Upper lobe of left lung (tissue), 6 donors: ENCODE measurements around the gene COL6A3. TPM values are rescaled to one million over a fixed set of nuclear protein-coding genes. Genes with fewer than 3 reads are reported as not detected.

Experiments used
- ATAC-seq, 2 donors: fragments of 200-7000 bp; cut with Tn5 transposase; one replicate each; pipeline ENCODE4 v1.9.1; 2022; ENCODE audit warnings: mild to moderate bottlenecking in 2 of 2, moderate library complexity in 2 of 2; ENCODE audit not compliant: low FRiP score in 2 of 2
- DNase-seq, 2 donors: peaks; one replicate each; pipeline ENCODE4 v3.0.0-alpha.2; 2019 to 2020
- H3K27ac ChIP-seq, 4 donors: fragments of 200-600 bp; sonication (generic); one replicate each; pipeline ENCODE4 v1.5.1; 2016 to 2019
- H3K27me3 ChIP-seq, 4 donors: fragments of 200-600 bp; sonication (generic); one replicate each; pipeline ENCODE4 v1.5.1; 2017 to 2019
- H3K36me3 ChIP-seq, 4 donors: fragments of 200-600 bp; sonication (generic); one replicate each; pipeline ENCODE4 v1.5.1; 2016 to 2019
- H3K4me1 ChIP-seq, 4 donors: fragments of 200-600 bp; sonication (generic); one replicate each; pipeline ENCODE4 v1.5.1; 2018 to 2019
- H3K4me3 ChIP-seq, 4 donors: fragments of 200-600 bp; sonication (generic); one replicate each; pipeline ENCODE4 v1.5.1; 2017 to 2019; ENCODE audit warnings: mild to moderate bottlenecking in 2 of 4, moderate library complexity in 1 of 4
- H3K9me3 ChIP-seq, 4 donors: fragments of 200-600 bp; sonication (generic); one replicate each; pipeline ENCODE4 v1.5.1; 2018 to 2019
- EP300 ChIP-seq, 4 donors: sonication (generic); formaldehyde crosslinking; IDR thresholded peaks; one replicate each; pipeline ENCODE4 v1.5.1; 2017; ENCODE audit warnings: antibody characterized with exemption in 4 of 4, control low read depth in 2 of 4
- POLR2A ChIP-seq, 4 donors: fragments of 450-650 bp; IDR thresholded peaks; one replicate each; pipeline ENCODE4 v1.5.1; 2016 to 2017; ENCODE audit warnings: antibody characterized with exemption in 4 of 4, mild to moderate bottlenecking in 2 of 4
- POLR2AphosphoS5 ChIP-seq, 2 donors: sonication (generic); formaldehyde crosslinking; IDR thresholded peaks; one replicate each; pipeline ENCODE4 v1.5.1; 2017; ENCODE audit warnings: antibody characterized with exemption in 2 of 2
- WGBS, 2 donors: methylation state at CpG; one replicate each; pipeline ENCODE4 v1.1.5; 2017 to 2018; 5-methylcytosine and 5-hydroxymethylcytosine counted together
- total RNA-seq, 6 donors: library from RNA; depleted of rRNA in 4 of 6; stranded (reverse); fragments of >200 nt in 4 of 6; gene quantifications; one replicate each; pipeline versions ENCODE4 v1.1.0 to v1.2.1, GENCODE V29; 2016 to 2021
- TF ChIP-seq, protein P1 (sequence below), 6 experiments: fragments of 450-650 bp in 4 of 6; fragments of 200-600 bp in 2 of 6; sonication (generic) in 2 of 6; IDR thresholded peaks; one replicate each; pipeline ENCODE4 v1.5.1; 2016 to 2019; ENCODE audit warnings: antibody characterized with exemption in 6 of 6
- donor health status: DM: no; HTN: no; CAD: no; lungs with moderate emphysema.
- donor health status: DM: no; HTN: yes; CAD: no; lungs with severe emphysema.

Gene COL6A3
- total RNA-seq, 6 donors from 2014 or later = 34.4 to 199 (median 71.9) TPM

DNA sequence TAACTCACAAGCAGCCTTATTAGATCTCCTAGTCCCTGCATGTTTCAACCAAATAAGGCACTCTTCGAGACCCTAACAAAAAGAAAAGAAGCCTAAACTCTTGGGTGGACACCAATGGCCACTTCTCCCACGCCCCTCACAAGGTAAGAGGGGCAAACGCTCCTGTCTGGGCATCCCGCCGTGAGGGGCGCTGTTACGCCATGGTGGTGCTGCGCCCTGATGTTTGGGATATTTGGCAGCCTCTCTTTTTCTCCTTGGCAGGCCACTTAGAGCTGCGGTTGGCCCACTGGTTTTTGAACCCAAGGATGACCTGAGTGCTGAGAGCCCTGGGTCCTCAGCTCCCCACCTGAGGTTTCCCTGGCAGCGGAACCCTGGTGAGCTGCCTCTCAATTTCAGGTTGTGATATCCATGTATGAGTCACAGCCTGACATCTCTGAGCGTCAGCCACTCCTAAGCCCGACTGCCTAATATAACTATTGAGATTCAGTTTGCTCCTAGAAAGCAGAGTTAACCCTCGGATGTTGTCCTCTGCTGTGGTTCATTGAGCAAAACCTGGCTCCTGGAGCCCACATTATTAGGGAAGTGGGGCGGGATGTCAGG lies 103.3 kb downstream of the COL6A3 start:
- H3K27me3 ChIP-seq = no peaks in the 10 kb centered on the region
- no peaks in the 10 kb centered on the region for H3K36me3 ChIP-seq
- H3K27ac ChIP-seq = no peak overlapping the region
- DNase-seq = peak in 1 of 2 donors; percentile 44
- H3K9me3 ChIP-seq = no peaks in the 10 kb centered on the region
- ATAC-seq = no peak
- H3K4me3 ChIP-seq = no peak overlapping the region
- TF ChIP-seq EP300 (IDR thresholded peaks at IDR 0.05) (no peak), POLR2A (IDR thresholded peaks at IDR 0.05) (no peak), POLR2AphosphoS5 (IDR thresholded peaks at IDR 0.05) (no peak)
- TF ChIP-seq, protein P1, sequence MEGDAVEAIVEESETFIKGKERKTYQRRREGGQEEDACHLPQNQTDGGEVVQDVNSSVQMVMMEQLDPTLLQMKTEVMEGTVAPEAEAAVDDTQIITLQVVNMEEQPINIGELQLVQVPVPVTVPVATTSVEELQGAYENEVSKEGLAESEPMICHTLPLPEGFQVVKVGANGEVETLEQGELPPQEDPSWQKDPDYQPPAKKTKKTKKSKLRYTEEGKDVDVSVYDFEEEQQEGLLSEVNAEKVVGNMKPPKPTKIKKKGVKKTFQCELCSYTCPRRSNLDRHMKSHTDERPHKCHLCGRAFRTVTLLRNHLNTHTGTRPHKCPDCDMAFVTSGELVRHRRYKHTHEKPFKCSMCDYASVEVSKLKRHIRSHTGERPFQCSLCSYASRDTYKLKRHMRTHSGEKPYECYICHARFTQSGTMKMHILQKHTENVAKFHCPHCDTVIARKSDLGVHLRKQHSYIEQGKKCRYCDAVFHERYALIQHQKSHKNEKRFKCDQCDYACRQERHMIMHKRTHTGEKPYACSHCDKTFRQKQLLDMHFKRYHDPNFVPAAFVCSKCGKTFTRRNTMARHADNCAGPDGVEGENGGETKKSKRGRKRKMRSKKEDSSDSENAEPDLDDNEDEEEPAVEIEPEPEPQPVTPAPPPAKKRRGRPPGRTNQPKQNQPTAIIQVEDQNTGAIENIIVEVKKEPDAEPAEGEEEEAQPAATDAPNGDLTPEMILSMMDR (IDR thresholded peaks at IDR 0.05) = no peak
- H3K4me1 ChIP-seq = peaks cover 0 to 10% (median 6%) of the 10 kb centered on the region in 4 donors
- WGBS, 2 donors = 86 to 89% methylated on average over 11 to 14 of the region's 14 CpGs

DNA sequence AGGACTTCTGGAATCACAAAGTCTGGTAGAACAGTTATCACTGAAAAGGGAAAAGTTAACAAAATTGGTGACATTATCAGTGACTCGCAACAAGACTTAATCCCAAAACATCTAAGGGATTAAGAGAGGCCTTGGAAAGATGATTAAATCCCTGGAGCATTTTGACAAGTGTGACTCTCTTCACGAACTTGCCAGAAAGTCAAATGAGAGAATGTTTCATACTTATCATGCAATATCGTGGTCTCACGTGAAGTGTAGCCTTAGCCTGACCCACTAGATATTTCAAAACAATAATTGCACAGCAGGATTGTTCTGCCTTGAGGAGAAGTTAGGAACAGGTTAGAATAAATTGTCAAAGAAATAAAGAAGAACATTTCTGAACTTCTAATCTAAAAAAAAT lies 104.5 kb downstream of the COL6A3 start:
- ATAC-seq = no peak
- Histone ChIP-seq H3K27me3 (no peaks in the 10 kb centered on the region), H3K9me3 (no peaks in the 10 kb centered on the region), H3K27ac (peak overlapping the region in 1 of 4 donors; percentile 39), H3K36me3 (no peaks in the 10 kb centered on the region), H3K4me3 (no peak overlapping the region), H3K4me1 (peaks cover 0 to under 1% (median 0%) of the 10 kb centered on the region in 4 donors)
- TF ChIP-seq POLR2A (IDR thresholded peaks at IDR 0.05) = no peak
- TF ChIP-seq POLR2AphosphoS5 (IDR thresholded peaks at IDR 0.05) = no peak
- TF ChIP-seq EP300 (IDR thresholded peaks at IDR 0.05) = no peak
- TF ChIP-seq, protein P1 (IDR thresholded peaks at IDR 0.05) = no peak
- DNase-seq = no peak
- whole genome bisulfite sequencing, 2 donors = 49 to 52% methylated on average over 4 of the region's 4 CpGs

DNA sequence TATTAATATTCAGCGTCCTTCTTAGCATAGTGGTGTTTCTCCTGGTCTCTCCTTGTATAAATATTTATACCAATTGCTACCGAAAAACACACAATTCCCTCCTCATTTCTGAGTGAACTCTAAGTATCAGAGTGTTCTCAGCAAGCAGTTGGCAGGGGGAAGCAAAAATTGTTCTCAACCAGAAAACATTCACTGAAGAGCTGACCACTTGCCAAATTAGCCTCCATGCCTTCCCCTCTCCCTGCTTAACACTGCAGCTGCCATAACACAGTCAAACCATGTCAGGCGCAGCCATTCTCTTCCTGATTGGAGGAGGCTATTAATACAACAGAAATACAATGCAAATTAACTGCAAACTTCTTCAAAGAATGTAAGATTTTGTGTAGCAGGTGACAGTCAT lies 105.0 kb downstream of the COL6A3 start:
- WGBS, 2 donors = 70 to 74% methylated on average over 3 of the region's 3 CpGs
- Histone ChIP-seq H3K4me3 (no peak overlapping the region), H3K36me3 (no peaks in the 10 kb centered on the region), H3K4me1 (no peaks in the 10 kb centered on the region), H3K27me3 (no peaks in the 10 kb centered on the region), H3K27ac (peak overlapping the region in 1 of 4 donors; percentile 39), H3K9me3 (no peaks in the 10 kb centered on the region)
- TF ChIP-seq EP300 (IDR thresholded peaks at IDR 0.05) = no peak
- TF ChIP-seq, protein P1 (IDR thresholded peaks at IDR 0.05) = no peak
- no peak for TF ChIP-seq POLR2A (IDR thresholded peaks at IDR 0.05)
- TF ChIP-seq POLR2AphosphoS5 (IDR thresholded peaks at IDR 0.05) = no peak
- ATAC-seq (no peak), DNase-seq (no peak)

DNA sequence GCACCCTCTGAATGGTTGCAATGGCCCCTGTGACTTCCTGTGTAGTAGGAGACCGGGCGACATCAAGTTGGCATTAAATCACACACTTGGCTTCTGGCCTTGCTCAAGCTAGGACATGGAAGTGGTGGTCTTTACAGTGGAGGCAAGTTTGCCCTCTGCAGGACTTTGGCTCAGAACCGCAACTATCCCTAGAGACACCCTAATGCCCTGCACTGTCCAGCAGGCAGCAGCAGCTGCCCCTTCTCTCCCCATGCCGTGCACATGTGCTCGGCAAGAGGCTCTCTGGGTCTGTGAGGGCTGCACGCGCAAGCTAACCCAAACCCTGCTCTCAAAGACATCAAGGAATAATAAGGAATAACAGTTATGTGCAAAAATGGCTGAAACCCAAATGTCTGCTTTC lies 106.5 kb downstream of the COL6A3 start:
- no peaks in the 10 kb centered on the region for H3K27me3 ChIP-seq
- ATAC-seq (no peak), DNase-seq (peak in 1 of 2 donors; percentile 11)
- TF ChIP-seq, protein P1 (IDR thresholded peaks at IDR 0.05) = no peak
- TF ChIP-seq POLR2AphosphoS5 (IDR thresholded peaks at IDR 0.05) (no peak), EP300 (IDR thresholded peaks at IDR 0.05) (no peak), POLR2A (IDR thresholded peaks at IDR 0.05) (no peak)
- H3K36me3 ChIP-seq = no peaks in the 10 kb centered on the region
- no peaks in the 10 kb centered on the region for H3K4me1 ChIP-seq
- WGBS, 2 donors = 66 to 73% methylated on average over 7 of the region's 7 CpGs
- no peak overlapping the region for H3K27ac ChIP-seq
- H3K4me3 ChIP-seq = no peak overlapping the region
- H3K9me3 ChIP-seq = no peaks in the 10 kb centered on the region

DNA sequence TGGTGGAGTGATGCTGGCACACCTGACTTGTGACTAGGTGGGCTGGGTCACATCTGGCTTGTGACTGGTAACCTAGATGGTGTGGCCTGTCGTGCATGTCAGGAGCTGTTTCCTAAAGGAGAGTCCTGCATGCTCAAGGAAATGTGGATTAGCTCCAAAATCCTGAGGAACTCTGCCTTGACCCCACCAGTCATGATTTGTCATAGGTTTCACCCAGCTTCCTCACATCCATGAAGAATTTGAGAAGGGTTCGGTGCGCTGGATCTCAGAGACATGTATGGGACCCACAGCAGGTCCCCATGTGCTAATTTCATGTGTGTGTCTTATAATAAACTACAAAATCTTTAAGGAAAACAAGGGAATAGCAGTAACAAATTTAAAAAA lies 107.2 kb downstream of the COL6A3 start:
- no peaks in the 10 kb centered on the region for H3K4me1 ChIP-seq
- H3K36me3 ChIP-seq = no peaks in the 10 kb centered on the region
- H3K27me3 ChIP-seq = no peaks in the 10 kb centered on the region
- ATAC-seq (no peak), DNase-seq (no peak)
- H3K4me3 ChIP-seq = no peak overlapping the region
- no peaks in the 10 kb centered on the region for H3K9me3 ChIP-seq
- no peak overlapping the region for H3K27ac ChIP-seq
- TF ChIP-seq POLR2AphosphoS5 (IDR thresholded peaks at IDR 0.05) = no peak
- TF ChIP-seq, protein P1 (IDR thresholded peaks at IDR 0.05) = no peak
- 79 to 88% methylated on average over 3 of the region's 3 CpGs for WGBS, 2 donors
